HepG2 (cell line): ENCODE measurements around the gene TGM1. TPM values are rescaled to one million over a fixed set of nuclear protein-coding genes. Genes with fewer than 3 reads are reported as not detected.

Experiments used
- ARNT2 ChIP-seq: sonication (generic); formaldehyde crosslinking; IDR thresholded peaks from 2 replicates; pipeline ENCODE4 v1.8.0; 2022; ENCODE audit warnings: mild to moderate bottlenecking, low read depth, missing genetic modification reagents, moderate library complexity
- BCLAF1 ChIP-seq: fragments of 450-650 bp; IDR thresholded peaks from 2 replicates; pipeline ENCODE4 v1.6.1; 2017; ENCODE audit warnings: mild to moderate bottlenecking
- KLF13 ChIP-seq: sonication (generic); formaldehyde crosslinking; IDR thresholded peaks from 2 replicates; pipeline ENCODE4 v1.4.0; 2020; ENCODE audit warnings: mild to moderate bottlenecking, missing genetic modification reagents
- MAFF ChIP-seq: IDR thresholded peaks from 2 replicates; pipeline ENCODE4 v1.6.1; 2011; ENCODE audit warnings: low read depth, low read length, improper control_type of control experiment
- MATR3 ChIP-seq: sonication (generic); formaldehyde crosslinking; IDR thresholded peaks from 2 replicates; pipeline ENCODE4 v1.4.0; 2020; ENCODE audit warnings: missing genetic modification reagents
- MEF2D ChIP-seq: sonication (generic); formaldehyde crosslinking; IDR thresholded peaks from 2 replicates; pipeline ENCODE4 v1.5.1; 2020; ENCODE audit warnings: mild to moderate bottlenecking, missing genetic modification reagents
- MXD3 ChIP-seq: IDR thresholded peaks from 2 replicates; pipeline ENCODE4 v1.6.1; 2016; ENCODE audit warnings: mild to moderate bottlenecking, missing biosample characterization, missing genetic modification reagents
- NCOR1 ChIP-seq: fragments of 200-600 bp; sonication (generic); IDR thresholded peaks from 2 replicates; pipeline ENCODE4 v1.7.0; 2017; ENCODE audit warnings: antibody characterized with exemption, low read length, borderline replicate concordance
- PATZ1 ChIP-seq: sonication (generic); formaldehyde crosslinking; IDR thresholded peaks from 2 replicates; pipeline ENCODE4 v1.4.0; 2020; ENCODE audit warnings: missing genetic modification reagents
- SIX4 ChIP-seq: sonication (generic); formaldehyde crosslinking; IDR thresholded peaks from 2 replicates; pipeline ENCODE4 v1.4.0; 2020; ENCODE audit warnings: missing genetic modification reagents
- ZFAT ChIP-seq: sonication (generic); formaldehyde crosslinking; conservative IDR thresholded peaks from 2 replicates; pipeline ENCODE4 v1.8.1; 2023; ENCODE audit warnings: missing genetic modification reagents, inconsistent platforms
- ZFP90 ChIP-seq: sonication (generic); formaldehyde crosslinking; IDR thresholded peaks from 2 replicates; pipeline ENCODE4 v1.8.0; 2022; ENCODE audit warnings: missing genetic modification reagents, mild to moderate bottlenecking, inconsistent platforms, borderline replicate concordance
- ZKSCAN5 ChIP-seq: sonication (generic); formaldehyde crosslinking; IDR thresholded peaks from 2 replicates; pipeline ENCODE4 v1.5.1; 2020; ENCODE audit warnings: mild to moderate bottlenecking, missing genetic modification reagents
- ZNF350 ChIP-seq: sonication (generic); formaldehyde crosslinking; IDR thresholded peaks from 2 replicates; pipeline ENCODE4 v1.4.0; 2020; ENCODE audit warnings: mild to moderate bottlenecking, low read depth, missing genetic modification reagents, borderline replicate concordance
- ZNF546 ChIP-seq: sonication (generic); formaldehyde crosslinking; conservative IDR thresholded peaks from 2 replicates; pipeline ENCODE4 v1.8.1; 2023; ENCODE audit warnings: mild to moderate bottlenecking, missing genetic modification reagents
- ZNF614 ChIP-seq: IDR thresholded peaks from 2 replicates; pipeline ENCODE4 v1.6.1; 2018; ENCODE audit warnings: missing biosample characterization, missing genetic modification reagents, inconsistent platforms, borderline replicate concordance
- ZNF672 ChIP-seq: sonication (generic); formaldehyde crosslinking; IDR thresholded peaks from 2 replicates; pipeline ENCODE4 v1.8.1; 2022; ENCODE audit warnings: missing genetic modification reagents
- ZNF710 ChIP-seq: sonication (generic); formaldehyde crosslinking; IDR thresholded peaks from 2 replicates; pipeline ENCODE4 v1.5.0; 2020; ENCODE audit warnings: mild to moderate bottlenecking, missing genetic modification reagents, borderline replicate concordance
- polyA plus RNA-seq, 8 experiments: library from polyadenylated mRNA; depleted of rRNA in 3 of 8; stranded (reverse) in 7 of 8; unstranded in 1 of 8; fragments of >200 nt; fragmentation: Illumina TruSeq in 4 of 8; extraction: Trizol in 4 of 8; gene quantifications; 2 replicates each; pipeline versions ENCODE4 v1.2.1 to v1.2.3, GENCODE V29; 2011 to 2016; ENCODE audit warnings: low read depth in 4 of 8, missing spikeins in 1 of 8, mixed read lengths in 1 of 8; ENCODE audit not compliant: insufficient read depth in 1 of 8
- total RNA-seq, 5 experiments: library from RNA; depleted of rRNA; stranded (reverse); fragments of >200 nt; fragmentation: Illumina TruSeq; extraction: Trizol; gene quantifications; 2 replicates each; pipeline ENCODE4 v1.2.3, GENCODE V29; 2016; ENCODE audit warnings: low read depth in 1 of 5
- TF ChIP-seq, protein P1 (sequence below): sonication (generic); formaldehyde crosslinking; IDR thresholded peaks from 2 replicates; pipeline ENCODE4 v1.4.0; 2020; ENCODE audit warnings: mild to moderate bottlenecking, missing genetic modification reagents
- TF ChIP-seq, protein P2 (sequence below): IDR thresholded peaks from 2 replicates; pipeline ENCODE4 v1.6.1; 2016; ENCODE audit warnings: low read depth, control low read depth

Gene TGM1
- total and polyA plus RNA-seq, 2 of the 13 experiments (the other 11 are each of a cell fraction or from before 2014, with no cell fraction given): 3.2 to 10.6 TPM

DNA sequence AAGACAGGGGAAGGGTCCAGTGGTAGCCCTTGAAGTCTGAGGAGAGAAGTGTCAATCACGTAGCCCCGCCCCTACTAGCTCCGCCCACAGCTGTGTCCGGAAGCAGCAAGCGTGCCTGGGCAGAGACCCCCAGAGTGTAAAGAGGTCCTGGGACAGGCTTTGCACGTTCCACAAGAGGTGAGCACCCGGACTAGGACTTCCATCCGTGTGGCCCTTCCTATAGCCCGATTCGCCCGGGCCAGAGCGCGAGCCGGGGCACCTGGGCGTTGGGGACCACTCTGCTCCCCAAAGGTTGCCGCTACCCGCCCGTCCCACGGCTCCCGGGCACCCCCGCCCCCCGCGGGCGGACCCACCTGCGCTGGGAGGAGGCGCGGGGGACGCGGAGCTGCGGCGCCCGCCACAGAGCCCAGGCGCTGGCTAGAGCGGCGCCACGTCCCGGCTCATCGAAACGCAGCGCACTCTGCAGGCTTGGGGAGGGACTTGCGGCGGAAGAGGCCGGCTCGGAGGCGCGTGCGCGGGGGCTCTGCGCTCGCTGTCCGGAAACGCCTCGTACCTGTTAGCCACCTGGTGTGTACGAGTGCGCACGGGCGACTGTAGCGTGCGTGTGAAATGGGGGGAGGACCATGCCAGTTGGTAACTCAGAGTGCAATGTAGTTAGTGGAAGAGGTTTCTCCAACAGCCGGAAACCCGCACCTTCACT is 8.3 kb upstream of the TGM1 start, which contains the start of gene RABGGTA (continued):
- peak; percentile 62; the same call in 1 of the 2 replicates for TF ChIP-seq NCOR1
- TF ChIP-seq MEF2D (CRISPR knock-in tag): peak; percentile 98
- TF ChIP-seq ZNF614 (CRISPR knock-in tag): peak; percentile 100
- TF ChIP-seq ZNF710 (CRISPR knock-in tag): peak; percentile 97
- peak; percentile 96 for TF ChIP-seq ZNF350 (CRISPR knock-in tag)
- TF ChIP-seq ZNF672 (CRISPR knock-in tag): peak; percentile 66; the same call in 1 of the 2 replicates
- no peak for TF ChIP-seq MAFF
- peak; percentile 71 for TF ChIP-seq ZKSCAN5 (CRISPR knock-in tag)
- TF ChIP-seq MXD3: peak; percentile 99
- peak; percentile 100 for TF ChIP-seq ZNF546 (CRISPR knock-in tag)
- TF ChIP-seq BCLAF1: no peak
- peak; percentile 53; the same call in 1 of the 2 replicates for TF ChIP-seq SIX4 (CRISPR knock-in tag)
- TF ChIP-seq, protein P1, sequence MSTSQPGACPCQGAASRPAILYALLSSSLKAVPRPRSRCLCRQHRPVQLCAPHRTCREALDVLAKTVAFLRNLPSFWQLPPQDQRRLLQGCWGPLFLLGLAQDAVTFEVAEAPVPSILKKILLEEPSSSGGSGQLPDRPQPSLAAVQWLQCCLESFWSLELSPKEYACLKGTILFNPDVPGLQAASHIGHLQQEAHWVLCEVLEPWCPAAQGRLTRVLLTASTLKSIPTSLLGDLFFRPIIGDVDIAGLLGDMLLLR (CRISPR knock-in tag): peak; percentile 99
- TF ChIP-seq, protein P2, sequence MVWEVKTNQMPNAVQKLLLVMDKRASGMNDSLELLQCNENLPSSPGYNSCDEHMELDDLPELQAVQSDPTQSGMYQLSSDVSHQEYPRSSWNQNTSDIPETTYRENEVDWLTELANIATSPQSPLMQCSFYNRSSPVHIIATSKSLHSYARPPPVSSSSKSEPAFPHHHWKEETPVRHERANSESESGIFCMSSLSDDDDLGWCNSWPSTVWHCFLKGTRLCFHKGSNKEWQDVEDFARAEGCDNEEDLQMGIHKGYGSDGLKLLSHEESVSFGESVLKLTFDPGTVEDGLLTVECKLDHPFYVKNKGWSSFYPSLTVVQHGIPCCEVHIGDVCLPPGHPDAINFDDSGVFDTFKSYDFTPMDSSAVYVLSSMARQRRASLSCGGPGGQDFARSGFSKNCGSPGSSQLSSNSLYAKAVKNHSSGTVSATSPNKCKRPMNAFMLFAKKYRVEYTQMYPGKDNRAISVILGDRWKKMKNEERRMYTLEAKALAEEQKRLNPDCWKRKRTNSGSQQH (CRISPR knock-in tag): peak; percentile 99
- TF ChIP-seq ZFP90 (CRISPR knock-in tag): peak; percentile 99
- TF ChIP-seq ARNT2 (CRISPR knock-in tag): peak; percentile 99
- peak; percentile 92; the same call in 1 of the 2 replicates for TF ChIP-seq ZFAT (CRISPR knock-in tag)
- no peak for TF ChIP-seq MATR3
- TF ChIP-seq KLF13: 0 out of 2 replicates have a peak, but pooled peaks have one; percentile 32
- TF ChIP-seq PATZ1: peak; percentile 94
